Measurements from ENCODE around the gene GJA4.

Gene GJA4

GRCh38 chr1:34824817-34825454 lies 32.1 kb downstream of the GJA4 start:
- no peak for DNase-seq (ENCODE audit: low spot score)
- Mint-ChIP-seq H3K9me3 (no peaks in the 10 kb centered on the region), H3K4me1 (ENCODE audit: low read depth) (no peaks in the 10 kb centered on the region), H3K27me3 (ENCODE audit: low read depth) (no peaks in the 10 kb centered on the region), H3K4me3 (no peak overlapping the region), H3K36me3 (ENCODE audit: low read depth) (no peaks in the 10 kb centered on the region), H3K27ac (no peak overlapping the region)

DNA sequence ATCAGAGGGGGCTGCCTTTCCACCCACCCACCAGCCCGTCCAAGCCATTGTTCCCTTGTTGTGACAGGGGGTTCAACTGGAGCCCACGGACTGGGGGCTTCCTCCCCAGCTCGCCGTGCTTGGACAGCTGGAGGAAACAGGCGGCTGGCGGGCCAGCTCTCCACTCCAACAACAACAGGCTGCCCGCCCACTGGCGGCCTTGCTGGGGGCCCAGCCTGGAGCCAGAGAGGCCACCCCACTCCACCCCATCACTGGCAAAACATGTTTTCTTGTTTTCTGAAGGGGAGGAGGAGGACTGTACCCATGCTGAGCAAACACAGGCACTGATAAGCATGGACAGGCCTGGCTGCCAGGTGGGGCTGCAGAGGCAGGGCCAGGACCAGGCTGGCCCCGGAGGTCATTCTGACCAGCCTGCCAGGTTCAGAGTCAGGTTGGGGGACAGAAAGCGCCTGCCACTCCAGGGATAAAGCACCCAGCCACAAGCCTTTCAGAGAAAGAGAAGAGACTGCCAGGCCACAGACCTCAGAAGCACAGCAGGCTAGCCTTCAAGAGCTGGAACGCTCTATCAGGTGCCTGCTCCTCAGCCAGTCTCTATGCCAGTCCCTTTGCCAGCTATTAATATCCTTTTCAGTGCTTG lies 32.8 kb downstream of the GJA4 start:
- no peaks in the 10 kb centered on the region for H3K9me3 Mint-ChIP-seq

DNA sequence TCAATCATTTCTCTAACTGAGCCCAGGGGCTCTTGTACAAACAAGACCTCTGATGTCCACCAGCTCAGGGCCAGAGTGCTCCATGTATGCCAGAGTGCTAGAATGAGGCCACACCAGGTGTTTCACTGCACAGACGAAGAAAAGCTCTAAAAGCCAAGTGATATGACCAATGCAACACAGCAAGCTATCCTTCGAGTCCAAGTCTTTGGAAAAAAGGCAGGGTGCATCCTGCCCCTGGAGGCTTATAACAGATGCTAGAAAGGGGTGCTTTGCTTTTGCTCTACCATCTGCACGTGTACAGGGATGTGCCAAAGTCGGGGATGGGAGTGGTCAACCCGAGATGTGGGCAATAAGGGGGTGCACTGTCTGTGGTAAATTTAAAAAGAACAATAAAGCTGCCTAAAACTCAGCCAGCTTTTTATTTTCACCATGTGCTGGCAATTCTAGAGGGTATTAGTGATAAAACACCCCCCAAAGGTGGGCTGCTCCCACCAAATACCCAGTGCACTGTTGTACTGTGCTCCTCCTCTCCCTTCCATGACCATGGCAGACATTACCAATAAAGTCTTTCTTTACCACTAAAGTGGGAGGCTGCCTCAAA lies 34.6 kb downstream of the GJA4 start:
- no peaks in the 10 kb centered on the region for H3K9me3 Mint-ChIP-seq
- no peak overlapping the region for H3K4me3 Mint-ChIP-seq
- H3K36me3 Mint-ChIP-seq (ENCODE audit: low read depth): no peaks in the 10 kb centered on the region
- no peaks in the 10 kb centered on the region for H3K27me3 Mint-ChIP-seq (ENCODE audit: low read depth)
- H3K27ac Mint-ChIP-seq: no peak overlapping the region
- DNase-seq (ENCODE audit: low spot score): no peak
- no peaks in the 10 kb centered on the region for H3K4me1 Mint-ChIP-seq (ENCODE audit: low read depth)

More for the DNA sequence above, 32.8 kb downstream of the GJA4 start:
- Mint-ChIP-seq H3K4me3 (no peak overlapping the region), H3K36me3 (ENCODE audit: low read depth) (no peaks in the 10 kb centered on the region), H3K4me1 (ENCODE audit: low read depth) (no peaks in the 10 kb centered on the region), H3K27ac (no peak overlapping the region), H3K27me3 (ENCODE audit: low read depth) (no peaks in the 10 kb centered on the region)
- no peak for DNase-seq (ENCODE audit: low spot score)

GRCh38 chr1:34828611-34829010 lies 35.8 kb downstream of the GJA4 start:
- Mint-ChIP-seq H3K36me3 (ENCODE audit: low read depth) (no peaks in the 10 kb centered on the region), H3K27me3 (ENCODE audit: low read depth) (no peaks in the 10 kb centered on the region), H3K27ac (no peak overlapping the region), H3K9me3 (no peaks in the 10 kb centered on the region), H3K4me3 (no peak overlapping the region), H3K4me1 (ENCODE audit: low read depth) (no peaks in the 10 kb centered on the region)
- no peak for DNase-seq (ENCODE audit: low spot score)

- H3K4me3 Mint-ChIP-seq: no peak overlapping the region
- H3K27me3 Mint-ChIP-seq (ENCODE audit: low read depth): no peaks in the 10 kb centered on the region
- no peak for DNase-seq (ENCODE audit: low spot score)
- H3K4me1 Mint-ChIP-seq (ENCODE audit: low read depth): no peaks in the 10 kb centered on the region
- H3K27ac Mint-ChIP-seq: no peak overlapping the region
- H3K9me3 Mint-ChIP-seq: no peaks in the 10 kb centered on the region
- H3K36me3 Mint-ChIP-seq (ENCODE audit: low read depth): no peaks in the 10 kb centered on the region
Observed at GRCh38 chr1:34829250-34829649, 36.5 kb downstream of the GJA4 start.

DNA sequence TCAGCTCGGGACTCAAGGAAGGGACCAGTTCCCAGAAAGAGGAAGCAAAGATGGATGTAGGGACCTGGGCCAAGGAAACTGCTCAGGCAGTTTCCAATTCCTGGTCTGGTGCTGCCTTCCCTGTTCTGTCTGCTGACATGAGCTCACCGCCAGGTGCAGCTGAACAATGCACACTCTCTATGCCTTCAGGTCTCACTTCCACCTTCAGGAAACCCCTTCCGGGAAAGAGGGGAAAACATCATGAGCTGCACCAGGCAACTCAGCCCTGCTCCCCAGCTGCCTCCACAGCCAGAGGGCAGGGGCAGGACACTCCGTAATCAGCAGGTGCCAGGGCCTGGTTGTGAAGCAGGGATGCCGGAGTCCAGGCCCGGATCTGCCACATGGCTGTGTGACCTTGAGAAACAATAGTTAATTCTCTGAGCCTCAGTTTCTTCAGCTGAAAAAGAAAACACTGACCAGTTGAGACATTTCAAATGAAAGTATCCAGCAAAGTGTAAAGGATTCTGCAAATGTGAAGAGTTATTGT lies 39.0 kb downstream of the GJA4 start:
- no peak overlapping the region for H3K27ac Mint-ChIP-seq
- H3K27me3 Mint-ChIP-seq (ENCODE audit: low read depth): no peaks in the 10 kb centered on the region
- H3K4me3 Mint-ChIP-seq: no peak overlapping the region
- no peaks in the 10 kb centered on the region for H3K4me1 Mint-ChIP-seq (ENCODE audit: low read depth)
- H3K9me3 Mint-ChIP-seq: no peaks in the 10 kb centered on the region
- H3K36me3 Mint-ChIP-seq (ENCODE audit: low read depth): no peaks in the 10 kb centered on the region
- no peak for DNase-seq (ENCODE audit: low spot score)

DNA sequence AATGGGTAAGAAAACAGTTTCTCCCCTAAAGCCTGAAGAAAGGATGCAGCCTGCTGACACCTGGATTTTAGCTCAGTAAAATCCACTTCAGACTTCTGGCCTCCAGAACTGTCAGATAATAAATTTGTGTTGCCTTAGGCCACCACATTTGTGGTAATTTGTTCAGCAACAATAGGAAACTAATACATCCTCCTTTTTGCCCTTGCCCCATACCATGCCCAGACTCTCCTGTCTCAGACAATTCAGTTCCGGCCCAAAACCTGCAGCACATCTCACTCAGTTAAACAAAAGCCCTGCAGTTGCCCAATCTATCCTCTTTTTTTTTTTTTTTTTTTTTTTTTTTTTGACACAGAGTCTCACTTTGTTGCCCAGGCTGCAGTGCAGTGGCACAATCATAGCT lies 40.9 kb downstream of the GJA4 start:
- Mint-ChIP-seq H3K27me3 (ENCODE audit: low read depth) (no peaks in the 10 kb centered on the region), H3K4me3 (no peak overlapping the region), H3K27ac (no peak overlapping the region), H3K4me1 (ENCODE audit: low read depth) (no peaks in the 10 kb centered on the region), H3K36me3 (ENCODE audit: low read depth) (no peaks in the 10 kb centered on the region), H3K9me3 (no peaks in the 10 kb centered on the region)
- DNase-seq (ENCODE audit: low spot score): no peak

- Mint-ChIP-seq H3K36me3 (ENCODE audit: low read depth) (no peaks in the 10 kb centered on the region), H3K4me1 (ENCODE audit: low read depth) (no peaks in the 10 kb centered on the region)
Observed at GRCh38 chr1:34839526-34840305, 46.9 kb downstream of the GJA4 start.

GRCh38 chr1:34840426-34840825 lies 47.6 kb downstream of the GJA4 start:
- no peaks in the 10 kb centered on the region for H3K27me3 Mint-ChIP-seq (ENCODE audit: low read depth)
- no peak for DNase-seq (ENCODE audit: low spot score)
- H3K9me3 Mint-ChIP-seq: no peaks in the 10 kb centered on the region
- no peak overlapping the region for H3K4me3 Mint-ChIP-seq
- no peaks in the 10 kb centered on the region for H3K36me3 Mint-ChIP-seq (ENCODE audit: low read depth)
- no peaks in the 10 kb centered on the region for H3K4me1 Mint-ChIP-seq (ENCODE audit: low read depth)
- H3K27ac Mint-ChIP-seq: no peak overlapping the region

More at GRCh38 chr1:34839526-34840305, 46.9 kb downstream of the GJA4 start:
- Mint-ChIP-seq H3K27me3 (ENCODE audit: low read depth) (no peaks in the 10 kb centered on the region), H3K27ac (no peak overlapping the region), H3K9me3 (no peaks in the 10 kb centered on the region), H3K4me3 (no peak overlapping the region)
- no peak for DNase-seq (ENCODE audit: low spot score)

DNA sequence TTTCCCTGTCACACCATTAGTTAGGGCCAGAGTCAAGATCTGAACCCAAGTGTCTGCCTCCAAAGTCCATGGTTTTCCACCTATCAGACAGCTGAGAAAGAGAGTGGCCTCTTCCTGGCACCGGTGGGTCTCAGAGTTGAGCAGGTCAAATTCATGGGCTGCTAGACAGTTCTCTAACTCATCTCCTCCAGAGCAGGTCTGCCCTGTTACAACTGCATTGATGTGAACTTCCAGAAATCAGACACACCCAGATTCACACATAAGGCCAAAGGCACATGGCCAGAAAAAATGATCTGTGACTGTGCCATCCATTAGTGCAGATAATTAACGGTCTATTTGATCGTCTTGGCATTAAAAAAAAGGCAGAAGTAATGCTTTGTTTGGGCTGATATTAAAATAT lies 49.3 kb downstream of the GJA4 start:
- no peaks in the 10 kb centered on the region for H3K4me1 Mint-ChIP-seq (ENCODE audit: low read depth)
- no peak for DNase-seq (ENCODE audit: low spot score)
- no peaks in the 10 kb centered on the region for H3K36me3 Mint-ChIP-seq (ENCODE audit: low read depth)
- no peaks in the 10 kb centered on the region for H3K9me3 Mint-ChIP-seq
- no peak overlapping the region for H3K27ac Mint-ChIP-seq
- no peaks in the 10 kb centered on the region for H3K27me3 Mint-ChIP-seq (ENCODE audit: low read depth)
- no peak overlapping the region for H3K4me3 Mint-ChIP-seq

- Mint-ChIP-seq H3K4me1 (ENCODE audit: low read depth) (no peaks in the 10 kb centered on the region), H3K9me3 (no peaks in the 10 kb centered on the region), H3K27me3 (ENCODE audit: low read depth) (no peaks in the 10 kb centered on the region), H3K36me3 (ENCODE audit: low read depth) (no peaks in the 10 kb centered on the region), H3K27ac (no peak overlapping the region), H3K4me3 (no peak overlapping the region)
- no peak for DNase-seq (ENCODE audit: low spot score)
Observed at GRCh38 chr1:34842952-34843371, 50.2 kb downstream of the GJA4 start.

- Mint-ChIP-seq H3K36me3 (ENCODE audit: low read depth) (peaks cover 2% of the 10 kb centered on the region), H3K4me1 (ENCODE audit: low read depth) (no peaks in the 10 kb centered on the region), H3K4me3 (no peak overlapping the region), H3K27me3 (ENCODE audit: low read depth) (no peaks in the 10 kb centered on the region), H3K9me3 (no peaks in the 10 kb centered on the region), H3K27ac (no peak overlapping the region)
- no peak for DNase-seq (ENCODE audit: low spot score)
Observed at GRCh38 chr1:34843392-34844251, 50.8 kb downstream of the GJA4 start.

- DNase-seq (ENCODE audit: low spot score): no peak
- H3K36me3 Mint-ChIP-seq (ENCODE audit: low read depth): peaks cover 5% of the 10 kb centered on the region
- H3K9me3 Mint-ChIP-seq: no peaks in the 10 kb centered on the region
- no peak overlapping the region for H3K27ac Mint-ChIP-seq
- H3K4me1 Mint-ChIP-seq (ENCODE audit: low read depth): peaks cover 1% of the 10 kb centered on the region
- no peak overlapping the region for H3K4me3 Mint-ChIP-seq
- no peaks in the 10 kb centered on the region for H3K27me3 Mint-ChIP-seq (ENCODE audit: low read depth)
Observed at GRCh38 chr1:34844252-34844634, 51.4 kb downstream of the GJA4 start.

Measured in T-helper 2 cell treated with Interferon-gamma antibody and Interleukin-4, amounts not matched to agents 5 μg/mL and 100 μg/mL, for 36 hours (primary cell).